H1 (cell line): Measurements from ENCODE around the gene PFN3. TPM values are rescaled to one million over a fixed set of nuclear protein-coding genes. Genes with fewer than 3 reads are reported as not detected.

Source experiments
- CTCF ChIA-PET: fragments of 300-600 bp; sonication (Branson Sonifier 250); formaldehyde crosslinking; loops from one replicate; lab custom pipeline; 2021; ENCODE audit not compliant: partially characterized antibody; lab: Charles Lee
- POLR2A ChIA-PET: fragments of 300-600 bp; sonication (Branson Sonifier 250); formaldehyde crosslinking; loops from one replicate; lab custom pipeline; 2021; ENCODE audit warnings: inconsistent platforms; ENCODE audit not compliant: partially characterized antibody; lab: Charles Lee
- DNase-seq, 2 experiments: peaks; one replicate each; pipeline versions ENCODE4 v3.0.0 to v3.0.0-alpha.2; 2010 to 2022; ENCODE audit warnings: low spot score in 2 of 2, low read depth in 1 of 2, mixed read lengths in 1 of 2
- FAIRE-seq: peaks from 2 replicates; lab custom pipeline; 2011; peaks lifted over from hg19 to GRCh38; lab: Jason Lieb, UNC
- H2AFZ ChIP-seq: 2 replicates; pipeline ENCODE4 v1.8.1; 2012; ENCODE audit warnings: low read length, inconsistent platforms
- H2AK5ac ChIP-seq: 2 replicates; pipeline ENCODE4 v1.6.1; 2013; ENCODE audit warnings: low read depth, low read length
- H2BK120ac ChIP-seq: replicated peaks from 2 replicates; pipeline ENCODE3; 2013; ENCODE audit warnings: low read depth, low read length, inconsistent platforms
- H2BK12ac ChIP-seq: 2 replicates; pipeline ENCODE4 v1.6.1; 2013; ENCODE audit warnings: low read depth, low read length
- H2BK15ac ChIP-seq: 2 replicates; pipeline ENCODE4 v1.6.1; 2013; ENCODE audit warnings: low read length
- H2BK20ac ChIP-seq: 2 replicates; pipeline ENCODE4 v1.6.1; 2013; ENCODE audit warnings: low read length
- H2BK5ac ChIP-seq: 2 replicates; pipeline ENCODE4 v1.6.1; 2013; ENCODE audit warnings: low read depth, low read length
- H3K14ac ChIP-seq: 2 replicates; pipeline ENCODE4 v1.6.1; 2013; ENCODE audit warnings: inconsistent platforms; ENCODE audit not compliant: insufficient read length
- H3K18ac ChIP-seq: 2 replicates; pipeline ENCODE4 v1.6.1; 2013; ENCODE audit warnings: low read length; ENCODE audit errors: extremely low read depth
- H3K23ac ChIP-seq: 2 replicates; pipeline ENCODE4 v1.6.1; 2013; ENCODE audit warnings: inconsistent platforms; ENCODE audit not compliant: insufficient read length
- H3K23me2 ChIP-seq: 2 replicates; pipeline ENCODE4 v1.6.1; 2013; ENCODE audit warnings: low read depth, low read length
- H3K27ac ChIP-seq: 2 replicates; pipeline ENCODE4 v1.6.1; 2011; ENCODE audit warnings: low read depth, low read length, inconsistent platforms
- H3K27me3 ChIP-seq, 4 experiments: replicated peaks in 1 of 4; 1 replicate in 1 of 4; 2 replicates in 3 of 4; pipeline versions ENCODE4 v1.6.1 to v1.8.1; 2011 to 2013; ENCODE audit warnings: low read length in 3 of 4, mild to moderate bottlenecking in 3 of 4, inconsistent platforms in 2 of 4, mixed read lengths in 2 of 4, moderate library complexity in 1 of 4; ENCODE audit not compliant: control insufficient read depth in 3 of 4, insufficient read depth in 3 of 4; ENCODE audit errors: extremely low read depth in 1 of 4
- H3K36me3 ChIP-seq, 4 experiments: 2 replicates each; pipeline versions ENCODE4 v1.6.1 to v1.8.1; 2011 to 2013; ENCODE audit warnings: mild to moderate bottlenecking in 4 of 4, low read length in 3 of 4, moderate library complexity in 2 of 4, control low read depth in 1 of 4, inconsistent platforms in 1 of 4; ENCODE audit not compliant: insufficient read depth in 4 of 4, control insufficient read depth in 2 of 4
- H3K4ac ChIP-seq: replicated peaks from 2 replicates; pipeline ENCODE3; 2013; ENCODE audit warnings: low read length, low read depth, mixed read lengths, inconsistent platforms; ENCODE audit not compliant: insufficient read length
- H3K4me1 ChIP-seq, 4 experiments: replicated peaks in 1 of 4; 1 replicate in 1 of 4; 2 replicates in 3 of 4; pipeline versions ENCODE4 v1.6.1 to v1.8.1; 2011 to 2013; ENCODE audit warnings: low read length in 3 of 4, inconsistent platforms in 2 of 4, mixed read lengths in 1 of 4; ENCODE audit not compliant: insufficient read depth in 4 of 4, control insufficient read depth in 3 of 4
- H3K4me2 ChIP-seq, 2 experiments: 2 replicates each; pipeline versions ENCODE4 v1.6.1 to v1.8.1; 2011 to 2013; ENCODE audit warnings: low read depth in 2 of 2, low read length in 2 of 2, control low read depth in 1 of 2, inconsistent platforms in 1 of 2, mild to moderate bottlenecking in 1 of 2; ENCODE audit not compliant: insufficient read depth in 1 of 2
- H3K4me3 ChIP-seq, 4 experiments: fragments of 200-600, 300-600 bp in 1 of 4; sonication (generic), shearing (Covaris generic), sonication (Bioruptor Twin) in 1 of 4; 2 replicates each; pipeline versions ENCODE4 v1.5.1 to v1.8.1; 2011 to 2016; ENCODE audit warnings: low read length in 4 of 4, low read depth in 3 of 4, control low read depth in 2 of 4, inconsistent platforms in 2 of 4, mild to moderate bottlenecking in 2 of 4, mixed read lengths in 1 of 4, moderate library complexity in 1 of 4; ENCODE audit not compliant: insufficient read depth in 2 of 4; ENCODE audit errors: extremely low read depth in 1 of 4
- H3K56ac ChIP-seq: replicated peaks from 2 replicates; pipeline ENCODE3; 2013; ENCODE audit warnings: low read depth, mild to moderate bottlenecking, mixed read lengths, low read length, inconsistent platforms; ENCODE audit not compliant: insufficient read length
- H3K79me1 ChIP-seq: 2 replicates; pipeline ENCODE4 v1.6.1; 2013; ENCODE audit warnings: low read depth, low read length, control low read depth
- H3K79me2 ChIP-seq, 2 experiments: 2 replicates each; pipeline versions ENCODE4 v1.6.1 to v1.8.1; 2012 to 2013; ENCODE audit warnings: low read length in 2 of 2, mild to moderate bottlenecking in 2 of 2, inconsistent platforms in 1 of 2; ENCODE audit not compliant: insufficient read depth in 2 of 2, control insufficient read depth in 1 of 2
- H3K9ac ChIP-seq, 4 experiments: replicated peaks in 1 of 4; 1 replicate in 1 of 4; 2 replicates in 3 of 4; pipeline versions ENCODE4 v1.6.1 to v1.8.1; 2011 to 2013; ENCODE audit warnings: low read depth in 3 of 4, low read length in 3 of 4, control low read depth in 2 of 4, mild to moderate bottlenecking in 2 of 4, moderate library complexity in 2 of 4, inconsistent platforms in 1 of 4; ENCODE audit errors: extremely low read depth in 1 of 4
- H3K9me3 ChIP-seq, 2 experiments: 2 replicates each; pipeline versions ENCODE4 v1.6.1 to v1.8.1; 2012 to 2013; ENCODE audit warnings: mild to moderate bottlenecking in 2 of 2, moderate library complexity in 2 of 2, control low read depth in 1 of 2, inconsistent platforms in 1 of 2, low read depth in 1 of 2, low read length in 1 of 2, mixed read lengths in 1 of 2; ENCODE audit not compliant: insufficient read depth in 2 of 2
- H4K20me1 ChIP-seq, 2 experiments: replicated peaks in 1 of 2; 2 replicates each; pipeline versions ENCODE3 to v1.8.1; 2011 to 2013; ENCODE audit warnings: inconsistent platforms in 2 of 2, low read length in 2 of 2, mild to moderate bottlenecking in 1 of 2; ENCODE audit not compliant: insufficient read depth in 2 of 2, control insufficient read depth in 1 of 2
- H4K5ac ChIP-seq: 2 replicates; pipeline ENCODE4 v1.6.1; 2013; ENCODE audit warnings: low read length, low read depth, mixed read lengths, inconsistent platforms; ENCODE audit not compliant: insufficient read length
- H4K8ac ChIP-seq: 2 replicates; pipeline ENCODE4 v1.8.0; 2013; ENCODE audit warnings: mild to moderate bottlenecking, moderate library complexity, low read length, inconsistent platforms; ENCODE audit not compliant: insufficient read depth; ENCODE audit errors: extremely low read depth
- H4K91ac ChIP-seq: replicated peaks from 2 replicates; pipeline ENCODE3; 2013; ENCODE audit warnings: low read length, mixed read lengths, inconsistent platforms; ENCODE audit not compliant: insufficient read length
- BRCA1 ChIP-seq: IDR thresholded peaks from 2 replicates; pipeline ENCODE4 v1.6.1; 2012; ENCODE audit warnings: low read depth, low read length, improper control_type of control experiment
- EZH2 ChIP-seq: fragments of 200-600 bp; sonication (generic); IDR thresholded peaks from 2 replicates; pipeline ENCODE4 v1.7.1; 2012; ENCODE audit warnings: low read depth, mild to moderate bottlenecking, moderate library complexity, low read length, inconsistent platforms; ENCODE audit not compliant: severe bottlenecking
- MAFK ChIP-seq: IDR thresholded peaks from 2 replicates; pipeline ENCODE4 v1.6.1; 2012; ENCODE audit warnings: low read depth, mild to moderate bottlenecking, improper control_type of control experiment, low read length
- POLR2A ChIP-seq, 2 experiments: IDR thresholded peaks; 1 replicate in 1 of 2; 2 replicates in 1 of 2; pipeline ENCODE4 v1.6.1; 2011; ENCODE audit warnings: low read depth in 2 of 2, low read length in 2 of 2, mild to moderate bottlenecking in 2 of 2; ENCODE audit errors: control extremely low read depth in 1 of 2
- SIN3A ChIP-seq, 2 experiments: IDR thresholded peaks in 1 of 2; conservative IDR thresholded peaks in 1 of 2; 2 replicates each; pipeline ENCODE4 v1.6.1; 2011 to 2012; ENCODE audit warnings: low read length in 2 of 2, improper control_type of control experiment in 1 of 2, low read depth in 1 of 2, mild to moderate bottlenecking in 1 of 2
- TBP ChIP-seq: IDR thresholded peaks from 2 replicates; pipeline ENCODE4 v1.6.1; 2011; ENCODE audit warnings: low read depth, low read length, improper control_type of control experiment
- WGBS, 2 experiments: shearing (Covaris generic) in 1 of 2; methylation state at CpG; one replicate each; pipeline versions ENCODE4 v1.1.6 to v1.1.7; 2013 to 2015; ENCODE audit warnings: low lambda C conversion rate in 2 of 2, mixed read lengths in 2 of 2, inconsistent platforms in 1 of 2, low coverage in 1 of 2, missing lambda C conversion rate in 1 of 2; ENCODE audit not compliant: insufficient replicate concordance in 2 of 2, insufficient coverage in 1 of 2, insufficient read length in 1 of 2; ENCODE audit errors: extremely low coverage in 1 of 2, missing lambda C conversion rate in 1 of 2; 5-methylcytosine and 5-hydroxymethylcytosine counted together
- polyA plus RNA-seq, 7 experiments: library from polyadenylated mRNA; depleted of rRNA in 3 of 7; stranded (reverse) in 5 of 7; unstranded in 2 of 7; fragments of >200 nt in 5 of 7; fragments of 200-250 nt in 2 of 7; gene quantifications; 1 replicate in 5 of 7; 2 replicates in 1 of 7; 4 replicates in 1 of 7; pipeline versions ENCODE4 v1.2.1 to v1.2.3, GENCODE V29; 2011 to 2013; ENCODE audit warnings: missing spikeins in 2 of 7, mixed read lengths in 2 of 7
- total RNA-seq: library from RNA; stranded (reverse); fragmentation: NEBNext Ultra II Directional; extraction: Animal tissue kit (Norgen Biotek cat#: 25700); gene quantifications from 2 replicates; pipeline ENCODE4 v1.2.1, GENCODE V29; 2021

The PFN3 gene
- total and polyA plus RNA-seq, 2 of the 8 experiments (the other 6 are each of a cell fraction or from before 2014, with no cell fraction given) = not detected

DNA sequence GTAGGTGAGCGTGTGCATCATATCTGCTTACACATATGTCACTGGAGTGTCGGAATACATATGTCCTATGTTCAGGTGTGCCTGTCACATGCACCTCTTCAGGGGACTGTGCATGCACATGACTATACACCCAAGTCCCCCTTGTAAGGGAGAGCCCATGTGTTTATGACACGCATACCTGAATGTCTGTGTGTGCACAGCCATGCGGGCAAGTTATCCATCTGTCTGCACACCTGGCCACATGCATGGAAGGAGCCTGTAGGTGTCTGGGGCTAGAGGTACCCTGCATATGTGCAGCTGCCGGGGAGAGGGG is 43.4 kb downstream of the PFN3 start:
- peaks cover 1% of the 10 kb centered on the region; the same call in 1 of the 2 replicates for H3K23me2 ChIP-seq
- no peak overlapping the region for H2BK5ac ChIP-seq
- CTCF ChIA-PET = interaction anchor here (1.1 to 11.2 kb wide), 3 partner anchors 11 to 39 kb away, joined by 3 to 142 read pairs (median 5); no protein-coding TSS in a partner anchor
- no peak overlapping the region for H3K27ac ChIP-seq
- no peaks in the 10 kb centered on the region for H3K79me1 ChIP-seq
- peaks cover 0 to 4% (median 2%) of the 10 kb centered on the region in 4 experiments; a peak in 5 of 7 replicates for H3K4me1 ChIP-seq
- TF ChIP-seq EZH2 = no peak
- TF ChIP-seq SIN3A (conservative IDR thresholded peaks at IDR 0.05 in 1 of 2, IDR thresholded peaks at IDR 0.05 in 1 of 2; ENCODE audit: low read depth in 1 of 2, low read length in 2 of 2) = no peak
- no peak for TF ChIP-seq MAFK
- TF ChIP-seq POLR2A (IDR thresholded peaks at IDR 0.05; ENCODE audit: control extremely low read depth in 1 of 2, low read depth in 2 of 2, low read length in 2 of 2) = no peak
- TF ChIP-seq BRCA1 = no peak
- TF ChIP-seq TBP = no peak
- H2AK5ac ChIP-seq = peak overlapping the region; percentile 56; the same call in 1 of the 2 replicates
- peaks cover 0 to 8% (median 1%) of the 10 kb centered on the region in 4 experiments; a peak in 2 of 7 replicates for H3K27me3 ChIP-seq
- POLR2A ChIA-PET = no interaction called here
- H3K18ac ChIP-seq = no peak overlapping the region
- DNase-seq = no peak
- H2AFZ ChIP-seq = no peak overlapping the region
- no peak overlapping the region for H4K91ac ChIP-seq
- no peak overlapping the region for H2BK20ac ChIP-seq
- H2BK120ac ChIP-seq = no peak overlapping the region
- H2BK15ac ChIP-seq = no peak overlapping the region
- H4K20me1 ChIP-seq = no peaks in the 10 kb centered on the region
- H3K56ac ChIP-seq = no peak overlapping the region
- no peaks in the 10 kb centered on the region for H3K9me3 ChIP-seq
- H3K4ac ChIP-seq = peak overlapping the region; percentile 85
- H4K8ac ChIP-seq = no peak overlapping the region
- H3K4me3 ChIP-seq = no peak overlapping the region
- WGBS, 2 experiments = 81% methylated on average over 5 of the region's 5 CpGs; no CpG with 5 or more reads in 1 of the 2 experiments
- no peak overlapping the region for H4K5ac ChIP-seq
- no peak overlapping the region for H3K14ac ChIP-seq
- no peak for FAIRE-seq
- peak overlapping the region; percentile 75; the same call in 1 of the 2 replicates for H2BK12ac ChIP-seq
- no peak overlapping the region for H3K9ac ChIP-seq
- H3K4me2 ChIP-seq = no peak overlapping the region
- no peaks in the 10 kb centered on the region for H3K79me2 ChIP-seq
- no peaks in the 10 kb centered on the region for H3K36me3 ChIP-seq
- H3K23ac ChIP-seq = no peak overlapping the region
